HG02759 (cell line): ENCODE data around the gene SPTBN1.

Experiments
- ATAC-seq: cut with Tn5 transposase; IDR thresholded peaks from one replicate; pipeline ENCODE4 v1.9.1; 2021; ENCODE audit warnings: mild to moderate bottlenecking, moderate library complexity; ENCODE audit not compliant: unreplicated experiment

Gene SPTBN1

DNA sequence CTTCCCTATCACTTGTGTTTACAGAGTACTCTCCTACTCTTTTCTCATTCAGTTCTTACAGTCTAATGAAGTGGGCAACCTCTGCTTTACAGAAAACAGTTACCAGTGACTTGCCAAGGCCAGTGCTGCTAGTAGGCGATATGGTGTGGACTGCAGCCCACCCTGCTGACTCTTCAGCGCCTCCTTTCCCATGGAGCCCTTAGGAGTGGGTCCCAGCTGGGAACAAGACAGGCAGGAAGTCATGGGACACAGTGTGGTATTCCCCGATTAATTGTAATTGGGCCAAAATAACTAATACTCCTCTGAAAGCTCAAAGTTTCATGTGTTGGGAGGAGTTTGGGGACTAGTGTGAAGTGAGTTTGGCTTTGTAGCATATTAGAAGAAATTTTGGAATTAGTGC is 147.2 kb downstream of the SPTBN1 start:
- no peak for ATAC-seq

- ATAC-seq, result no peak
Observed at GRCh38 chr2:54603796-54604195, 147.7 kb downstream of the SPTBN1 start.

GRCh38 chr2:54604871-54605270 is 148.7 kb downstream of the SPTBN1 start:
- ATAC-seq, result peak; percentile 44

- no peak for ATAC-seq
Observed at GRCh38 chr2:54605836-54606235, 149.7 kb downstream of the SPTBN1 start.

- no peak for ATAC-seq
Observed at GRCh38 chr2:54606393-54606958, 150.3 kb downstream of the SPTBN1 start.

- ATAC-seq, result no peak
Observed at GRCh38 chr2:54608224-54608623, 152.1 kb downstream of the SPTBN1 start.

DNA sequence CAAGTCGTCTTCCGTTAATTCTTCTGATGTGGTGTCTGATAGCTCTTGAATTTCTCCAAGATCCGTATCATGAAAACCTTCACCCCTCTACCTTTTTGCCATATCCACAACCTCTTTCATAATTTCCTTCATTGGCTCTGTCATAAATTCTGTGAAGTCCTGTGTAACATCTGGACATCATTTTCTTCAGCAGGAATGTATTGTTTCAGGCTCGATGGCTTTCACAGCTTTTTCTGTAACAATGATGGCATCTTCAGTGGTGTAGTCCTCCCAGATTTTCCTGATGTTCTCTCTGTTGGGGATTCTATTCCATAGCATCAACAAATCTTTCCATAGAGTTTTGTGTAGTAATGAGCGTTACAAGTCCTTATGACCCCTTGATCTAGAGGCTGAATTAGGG is 153.1 kb downstream of the SPTBN1 start:
- no peak for ATAC-seq

GRCh38 chr2:54609647-54610046 is 153.5 kb downstream of the SPTBN1 start:
- ATAC-seq, result no peak

DNA sequence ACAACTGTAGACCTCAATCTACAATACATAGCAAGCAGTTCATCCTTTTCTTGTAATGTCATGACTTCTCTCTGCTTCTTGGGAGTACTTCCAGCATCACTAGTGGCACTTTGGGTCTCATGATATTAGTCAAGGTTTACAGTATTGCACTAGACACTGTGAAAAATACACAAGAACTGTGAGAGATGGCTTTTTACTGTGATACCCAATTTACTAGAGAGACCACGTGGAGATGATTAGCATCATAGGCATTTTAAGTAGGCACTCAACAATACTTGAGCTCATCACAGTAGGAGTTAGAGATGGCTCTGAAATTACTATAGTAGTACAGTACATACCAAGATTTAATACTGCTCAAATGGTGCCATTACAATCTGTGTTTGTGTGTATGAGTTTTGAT is 154.6 kb downstream of the SPTBN1 start:
- ATAC-seq, result no peak

DNA sequence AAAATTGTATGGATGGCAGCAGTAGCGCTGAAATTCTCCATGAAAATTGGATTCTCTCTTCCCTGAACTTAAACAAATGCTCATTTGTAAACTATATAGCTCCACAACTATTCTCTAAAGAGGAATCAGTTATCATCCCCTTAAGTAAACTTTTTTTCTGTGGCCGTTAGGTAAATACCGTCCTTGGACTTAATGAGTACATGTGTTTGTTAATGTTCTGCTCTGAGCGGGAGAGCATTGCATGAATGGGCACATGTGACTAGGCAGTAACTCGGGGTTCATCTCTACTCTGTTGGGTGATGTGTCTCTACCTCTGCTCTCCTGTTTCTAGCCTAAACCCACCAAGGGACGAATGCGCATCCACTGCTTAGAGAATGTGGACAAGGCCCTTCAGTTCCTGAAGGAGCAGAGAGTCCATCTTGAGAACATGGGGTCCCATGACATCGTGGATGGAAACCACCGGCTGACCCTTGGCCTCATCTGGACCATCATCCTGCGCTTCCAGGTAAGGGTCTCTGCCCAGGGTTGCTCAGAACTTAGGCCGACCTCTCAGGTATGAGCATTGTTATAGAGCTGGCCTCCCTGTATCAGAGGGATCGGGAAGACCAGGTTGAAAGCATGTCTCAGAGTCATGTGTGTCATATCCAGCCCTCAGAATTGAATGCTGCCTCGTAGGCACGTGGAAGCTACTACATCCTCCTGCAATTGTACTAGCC is 155.9 kb downstream of the SPTBN1 start:
- no peak for ATAC-seq

GRCh38 chr2:54613386-54613785 is 157.3 kb downstream of the SPTBN1 start:
- ATAC-seq, result no peak

DNA sequence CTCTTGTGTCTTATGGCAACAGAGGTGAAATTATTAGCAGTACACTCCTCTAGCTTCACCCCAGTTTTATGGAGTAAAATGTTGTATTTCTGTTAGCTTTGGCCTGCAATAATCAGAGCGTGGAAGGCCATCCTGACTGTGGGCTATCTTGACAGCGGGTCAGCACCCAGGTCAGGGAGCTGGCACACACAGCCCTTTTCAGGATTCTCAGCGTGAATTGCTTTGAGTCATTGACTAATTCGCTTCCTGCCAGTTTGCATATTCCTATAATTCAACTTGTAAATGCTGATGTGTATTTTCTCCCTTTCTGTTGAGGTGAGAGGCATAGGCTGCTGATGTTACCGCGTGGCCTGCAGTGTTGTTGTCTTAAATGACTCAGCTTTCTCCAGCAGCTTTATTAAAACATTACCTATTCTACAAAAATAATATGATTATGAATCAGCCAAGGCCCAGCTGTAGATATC is 157.7 kb downstream of the SPTBN1 start:
- no peak for ATAC-seq

GRCh38 chr2:54614819-54615218 is 158.7 kb downstream of the SPTBN1 start:
- no peak for ATAC-seq

- ATAC-seq, result no peak
Observed at GRCh38 chr2:54615832-54616534, 159.9 kb downstream of the SPTBN1 start.

GRCh38 chr2:54617409-54617808 is 161.3 kb downstream of the SPTBN1 start:
- ATAC-seq, result no peak

DNA sequence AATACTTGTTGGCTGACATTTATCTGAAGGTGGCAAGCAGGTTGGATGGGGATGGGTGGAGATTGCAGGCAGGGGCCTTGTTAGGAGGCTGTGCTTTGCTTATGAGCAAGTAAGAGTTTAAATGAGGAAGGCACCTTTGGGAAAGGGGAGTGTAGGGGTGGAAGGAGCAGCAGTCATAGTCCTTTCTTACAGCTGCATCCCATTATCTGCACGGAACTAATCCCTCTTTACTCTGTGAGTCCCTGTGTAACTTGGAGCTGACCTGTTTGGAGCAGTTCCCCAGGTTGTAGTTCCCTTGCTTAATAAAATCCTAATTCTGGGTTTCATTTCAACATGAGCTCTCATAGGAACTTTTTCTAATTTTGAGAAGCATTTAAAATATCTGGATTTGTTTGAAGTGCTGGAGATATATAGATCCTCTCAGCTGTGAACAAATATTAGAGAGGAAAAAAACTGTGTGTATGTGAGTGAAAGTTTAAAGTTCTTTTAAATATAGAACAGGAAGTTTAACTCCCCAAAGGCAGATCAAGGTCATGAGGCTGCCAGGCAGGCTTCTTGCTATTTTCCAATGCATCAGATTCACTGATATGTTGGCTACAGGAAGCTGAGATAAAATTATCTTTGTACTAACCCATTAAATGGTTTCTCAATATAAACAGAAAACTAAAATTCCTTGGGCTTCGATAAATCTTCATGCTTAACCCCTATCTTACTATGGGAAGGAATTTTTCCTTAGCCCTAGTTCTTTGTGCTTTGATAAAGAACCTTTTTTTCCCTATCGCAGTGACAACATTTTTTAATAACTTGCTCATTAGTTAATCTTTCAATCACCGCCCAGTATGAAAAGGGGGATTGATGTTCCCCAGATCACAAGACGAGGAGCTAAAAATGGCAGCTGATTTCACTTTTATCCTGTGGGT is 162.8 kb downstream of the SPTBN1 start:
- no peak for ATAC-seq

DNA sequence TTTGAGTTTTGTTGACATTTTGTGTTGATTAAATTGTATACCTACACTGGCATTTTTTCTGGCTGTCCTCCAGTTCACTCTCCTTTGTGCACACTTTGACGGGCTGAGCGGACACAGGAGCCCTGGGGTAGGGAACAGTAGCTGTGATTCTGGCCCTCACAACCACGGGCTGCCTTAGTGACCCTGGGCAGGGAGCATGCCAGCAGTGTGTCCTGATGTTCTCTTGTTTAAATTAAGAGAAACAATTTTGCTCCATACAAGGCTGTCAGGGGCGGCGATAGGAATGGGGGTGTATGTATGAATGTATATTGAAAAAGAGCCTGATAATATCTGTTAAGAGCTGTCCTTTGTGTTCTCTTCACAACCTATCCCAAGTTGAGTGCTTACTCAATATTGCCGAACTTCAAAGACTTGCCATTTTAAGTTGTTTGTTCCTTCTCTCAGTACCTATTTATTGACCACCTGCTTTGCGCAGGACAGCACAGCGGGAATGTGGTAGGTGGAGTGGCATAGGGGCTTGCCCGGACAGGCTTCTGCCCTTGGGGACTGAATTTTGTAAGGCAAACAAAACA is 163.6 kb downstream of the SPTBN1 start:
- no peak for ATAC-seq

GRCh38 chr2:54620948-54621347 is 164.8 kb downstream of the SPTBN1 start:
- no peak for ATAC-seq

DNA sequence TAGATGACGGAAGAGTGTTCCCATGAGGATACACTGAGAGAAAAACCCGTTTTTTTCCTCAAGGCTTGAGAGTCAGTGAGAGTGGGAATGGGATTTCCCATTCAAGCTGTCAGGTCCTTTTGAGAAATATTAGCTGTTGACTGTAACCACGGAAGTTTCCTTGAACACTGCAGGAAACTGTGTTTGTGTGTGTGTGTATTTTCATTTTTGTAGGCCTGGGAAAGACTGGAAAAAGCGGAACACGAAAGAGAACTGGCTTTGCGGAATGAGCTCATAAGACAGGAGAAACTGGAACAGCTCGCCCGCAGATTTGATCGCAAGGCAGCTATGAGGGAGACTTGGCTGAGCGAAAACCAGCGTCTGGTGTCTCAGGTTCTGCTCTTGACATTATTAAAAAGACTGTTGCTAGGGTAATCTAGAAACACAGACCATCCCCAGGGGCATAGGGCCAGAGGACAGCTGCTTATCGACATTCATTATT is 168.5 kb downstream of the SPTBN1 start:
- ATAC-seq, result no peak

DNA sequence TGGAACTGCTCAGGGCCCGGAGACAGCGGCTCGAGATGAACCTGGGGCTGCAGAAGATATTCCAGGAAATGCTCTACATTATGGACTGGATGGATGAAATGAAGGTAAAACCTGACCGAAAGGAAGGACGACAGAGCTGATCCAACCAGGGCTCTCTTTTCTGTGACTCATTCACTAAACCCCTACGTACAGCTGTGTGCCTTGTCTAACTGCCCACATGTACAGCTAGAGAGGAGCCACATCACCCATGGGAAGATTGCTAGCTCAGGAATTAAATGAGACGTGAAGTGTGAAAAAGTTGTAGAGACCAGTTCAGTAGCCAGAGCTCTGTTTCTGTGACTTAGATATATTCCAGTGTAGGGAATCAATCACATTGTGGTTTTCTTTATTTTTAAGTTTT is 170.0 kb downstream of the SPTBN1 start:
- no peak for ATAC-seq

- ATAC-seq, result no peak
Observed at GRCh38 chr2:54626884-54627283, 170.8 kb downstream of the SPTBN1 start.
